GM19193 (cell line): ENCODE data around the gene STX16.

ENCODE experiments used
- POLR2A ChIP-seq: IDR thresholded peaks from 4 replicates; pipeline ENCODE4 v1.6.1; 2011; ENCODE audit not compliant: insufficient read depth, insufficient read length; ENCODE audit errors: extremely low read depth

The STX16 gene

GRCh38 chr20:58717278-58718091 lies 66.4 kb downstream of the STX16 start:
- no peak for TF ChIP-seq POLR2A

- TF ChIP-seq POLR2A = no peak
Measured at GRCh38 chr20:58718121-58718563, 67.1 kb downstream of the STX16 start.

GRCh38 chr20:58718729-58719128 lies 67.6 kb downstream of the STX16 start:
- TF ChIP-seq POLR2A = no peak

- TF ChIP-seq POLR2A = no peak
Measured at GRCh38 chr20:58719258-58719657, 68.2 kb downstream of the STX16 start.

- TF ChIP-seq POLR2A = no peak
Measured at GRCh38 chr20:58719971-58720371, 68.9 kb downstream of the STX16 start.

GRCh38 chr20:58720890-58721289 lies 69.8 kb downstream of the STX16 start:
- TF ChIP-seq POLR2A = no peak

- no peak for TF ChIP-seq POLR2A
Measured at GRCh38 chr20:58721951-58722778, 71.1 kb downstream of the STX16 start.

- no peak for TF ChIP-seq POLR2A
Measured at GRCh38 chr20:58722877-58723627, 72.0 kb downstream of the STX16 start.

GRCh38 chr20:58723628-58723984 lies 72.5 kb downstream of the STX16 start:
- no peak for TF ChIP-seq POLR2A
